AG04450 (cell line): ENCODE data around the gene ITGB3. TPM values are rescaled to one million over a fixed set of nuclear protein-coding genes. Genes with fewer than 3 reads are reported as not detected.

Source experiments
- CTCF ChIA-PET: fragments of 300-600, 350-600 bp; formaldehyde crosslinking; extraction: SDS; loops from one replicate; lab custom pipeline; 2022; ENCODE audit warnings: antibody characterized with exemption, inconsistent platforms; lab: Charles Lee
- POLR2A ChIA-PET: fragments of 350-600 bp; formaldehyde crosslinking; extraction: SDS; loops from one replicate; lab custom pipeline; 2021; ENCODE audit warnings: antibody characterized with exemption, inconsistent platforms; lab: Yijun Ruan, JAX
- DNase-seq: peaks from one replicate; pipeline ENCODE4 v3.0.0-alpha.2; 2011; ENCODE audit warnings: low read depth, low spot score
- H3K27ac ChIP-seq: one replicate; pipeline ENCODE4 v1.5.1; 2012; ENCODE audit warnings: low read depth, low read length, control low read depth
- H3K27me3 ChIP-seq: one replicate; pipeline ENCODE4 v1.6.0; 2012; ENCODE audit warnings: low read length; ENCODE audit not compliant: control insufficient read depth, insufficient read depth
- H3K4me3 ChIP-seq: 2 replicates; pipeline ENCODE4 v1.5.1; 2011; ENCODE audit warnings: mild to moderate bottlenecking, low read depth, low read length, control low read depth
- H3K9me3 ChIP-seq: 2 replicates; pipeline ENCODE4 v1.5.1; 2012; ENCODE audit warnings: low read length; ENCODE audit not compliant: control insufficient read depth, insufficient read depth
- CTCF ChIP-seq: IDR thresholded peaks from 2 replicates; pipeline ENCODE4 v1.5.1; 2011; ENCODE audit warnings: low read depth, low read length, control low read depth, inconsistent platforms
- polyA plus RNA-seq: library from polyadenylated mRNA; depleted of rRNA; stranded (reverse); fragments of >200 nt; gene quantifications from 2 replicates; pipeline ENCODE4 v1.2.3, GENCODE V29; 2011

Gene ITGB3
- polyA plus RNA-seq, 1 experiment: 26.2 TPM

DNA sequence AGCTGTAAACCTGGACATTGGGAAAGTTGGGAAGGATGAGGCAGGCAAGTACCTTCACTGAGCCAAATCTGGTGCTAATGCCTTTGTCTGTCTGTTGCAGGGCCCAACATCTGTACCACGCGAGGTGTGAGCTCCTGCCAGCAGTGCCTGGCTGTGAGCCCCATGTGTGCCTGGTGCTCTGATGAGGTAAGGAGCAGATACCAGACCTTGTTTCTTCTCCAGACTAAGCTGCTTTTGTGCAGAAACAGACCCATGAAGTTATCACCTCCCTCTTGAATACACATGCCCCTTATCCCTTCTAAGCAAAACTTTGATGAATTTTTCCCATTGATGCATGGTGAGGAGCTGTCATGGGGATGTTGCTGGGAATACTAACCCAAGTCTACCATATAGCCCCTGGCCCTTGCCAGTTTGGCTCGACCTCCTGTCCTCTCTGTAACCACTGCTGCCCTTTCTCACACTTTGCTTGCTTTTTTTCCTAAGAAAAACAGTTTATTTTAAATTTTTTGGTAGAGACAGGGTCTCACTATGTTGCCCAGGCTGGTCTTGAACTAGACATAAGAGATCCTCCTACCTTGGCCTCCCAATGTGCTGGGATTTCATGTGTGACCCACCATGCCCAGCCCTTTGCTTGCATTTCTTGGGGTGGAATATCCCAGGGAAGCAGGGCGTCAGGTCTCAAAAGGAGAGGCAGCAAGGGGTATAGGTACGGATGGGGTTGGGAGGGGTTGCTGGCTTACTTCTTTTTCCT lies 20.9 kb downstream of the ITGB3 start:
- H3K27ac ChIP-seq: peak overlapping the region; percentile 89
- H3K9me3 ChIP-seq: no peaks in the 10 kb centered on the region
- no peak for TF ChIP-seq CTCF
- POLR2A ChIA-PET: interaction anchor here (0.6 to 1.1 kb wide), 2 partner anchors 20 to 28 kb away, joined by 4 read pairs; no protein-coding TSS in a partner anchor
- DNase-seq: no peak
- CTCF ChIA-PET: interaction anchor here (0.7 kb wide), 1 partner anchor 44 kb away, joined by 3 read pairs; no protein-coding TSS in a partner anchor
- H3K27me3 ChIP-seq: no peaks in the 10 kb centered on the region
- H3K4me3 ChIP-seq: no peak overlapping the region

DNA sequence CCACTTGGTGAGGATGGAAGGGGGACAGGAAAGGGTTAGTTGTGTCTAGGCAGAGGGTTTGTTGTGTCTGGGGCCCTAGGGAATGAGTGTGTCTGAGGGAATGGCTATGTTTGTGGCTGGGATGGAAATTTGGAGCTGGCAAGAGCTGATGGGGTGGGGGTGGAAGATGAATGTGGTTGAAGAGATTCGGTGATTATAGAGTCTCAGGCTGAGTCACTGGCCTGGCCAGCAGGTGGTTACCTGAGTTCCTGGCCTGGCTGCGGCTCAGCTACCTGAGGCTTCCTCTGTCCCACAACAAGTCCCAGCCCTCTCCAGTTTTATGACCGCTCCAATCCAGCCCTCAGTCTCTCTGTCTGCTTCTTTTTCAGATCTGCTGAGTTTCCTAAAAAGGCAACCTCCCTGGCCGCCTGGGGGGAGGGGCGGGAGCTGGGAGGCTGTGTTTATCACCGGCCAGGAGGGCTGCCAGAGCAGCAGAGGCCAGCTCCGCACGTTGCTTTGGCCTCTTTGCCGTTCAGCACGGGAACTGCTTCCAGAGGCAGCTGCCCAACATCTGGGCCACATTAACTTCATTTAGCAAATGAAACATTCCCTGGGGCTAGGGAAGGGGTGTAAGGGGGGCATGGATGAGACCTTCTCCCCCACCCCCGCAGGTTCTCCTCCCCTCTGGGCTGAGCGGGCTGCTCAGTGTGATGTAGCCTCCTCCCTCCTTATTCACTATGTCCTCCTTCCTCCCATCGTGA lies 21.8 kb downstream of the ITGB3 start:
- ChIA-PET POLR2A (interaction anchor here (0.6 to 1.4 kb wide), 4 partner anchors 21 to 161 kb away, joined by 4 to 12 read pairs (median 4); no protein-coding TSS in a partner anchor), CTCF (interaction anchor here (1.2 kb wide), 1 partner anchor 10 kb away, joined by 3 read pairs; no protein-coding TSS in a partner anchor)
- peak overlapping the region; percentile 2; the same call in 1 of the 2 replicates for H3K4me3 ChIP-seq
- no peaks in the 10 kb centered on the region for H3K9me3 ChIP-seq
- peak; percentile 83 for DNase-seq
- H3K27ac ChIP-seq: peak overlapping the region; percentile 89
- no peak for TF ChIP-seq CTCF
- H3K27me3 ChIP-seq: no peaks in the 10 kb centered on the region

DNA sequence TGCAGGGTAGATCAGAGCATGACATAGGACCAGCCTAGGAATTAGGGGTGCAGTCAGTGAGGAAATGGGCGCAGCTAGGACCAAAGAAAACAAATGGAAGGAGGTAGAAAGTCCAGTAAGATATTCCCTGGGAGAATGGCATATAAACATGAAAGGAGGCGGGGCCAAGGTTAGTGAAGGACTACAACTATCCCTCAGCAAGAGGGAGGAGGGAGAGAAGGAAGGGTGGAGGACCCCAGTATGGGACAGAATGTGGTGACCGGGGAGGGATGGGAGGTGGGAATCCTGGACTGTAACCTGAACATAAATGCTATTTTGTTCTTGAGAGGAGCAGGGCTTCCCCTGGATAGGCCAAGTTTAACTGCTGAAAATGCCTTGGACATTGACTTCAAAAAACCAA lies 22.8 kb downstream of the ITGB3 start:
- Histone ChIP-seq H3K27ac (peak overlapping the region; percentile 89), H3K4me3 (no peak overlapping the region), H3K27me3 (no peaks in the 10 kb centered on the region), H3K9me3 (no peaks in the 10 kb centered on the region)
- TF ChIP-seq CTCF: no peak
- CTCF ChIA-PET: interaction anchor here (1.2 kb wide), 1 partner anchor 11 kb away, joined by 3 read pairs; no protein-coding TSS in a partner anchor
- DNase-seq: no peak
- POLR2A ChIA-PET: interaction anchor here (1.4 kb wide), 1 partner anchor 29 kb away, joined by 4 read pairs; no protein-coding TSS in a partner anchor

DNA sequence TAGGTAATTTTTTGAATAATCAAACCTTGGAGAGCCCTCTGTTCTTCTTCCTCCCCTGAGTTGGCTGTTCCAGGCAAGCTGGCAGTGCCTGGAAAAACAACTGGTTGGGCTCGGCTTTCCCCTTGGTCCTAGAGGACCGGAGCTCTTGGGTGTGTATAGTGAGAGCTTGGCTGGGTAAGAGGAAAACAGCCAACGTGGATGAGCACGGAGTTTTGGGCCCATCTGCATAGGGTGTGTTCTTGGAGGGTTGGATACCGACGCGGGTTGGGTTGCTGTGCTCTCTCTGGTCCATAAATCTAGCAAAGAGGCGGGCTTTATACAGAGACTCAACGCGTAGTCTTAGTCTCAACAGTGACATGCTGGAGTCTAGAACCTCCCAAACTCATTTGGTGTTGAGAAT lies 23.2 kb downstream of the ITGB3 start:
- no peak for TF ChIP-seq CTCF
- POLR2A ChIA-PET: no interaction called here
- Histone ChIP-seq H3K4me3 (no peak overlapping the region), H3K27me3 (no peaks in the 10 kb centered on the region), H3K9me3 (no peaks in the 10 kb centered on the region), H3K27ac (peak overlapping the region; percentile 89)
- CTCF ChIA-PET: no interaction called here
- no peak for DNase-seq
